Omental fat pad (tissue), 4 donors: Measurements from ENCODE around the gene KLRD1. TPM values are rescaled to one million over a fixed set of nuclear protein-coding genes. Genes with fewer than 3 reads are reported as not detected.

ENCODE experiments used
- ATAC-seq: fragments of 150-250 bp; one replicate; pipeline ENCODE4 v1.9.1; 2016; ENCODE audit warnings: mild to moderate bottlenecking, moderate library complexity; ENCODE audit not compliant: low FRiP score
- DNase-seq: peaks from one replicate; pipeline ENCODE4 v3.0.0-alpha.2; 2019; ENCODE audit warnings: low spot score
- total RNA-seq, 4 donors: library from RNA; depleted of rRNA; stranded (reverse); fragments of >200 nt; gene quantifications; one replicate each; pipeline ENCODE4 v1.1.0, GENCODE V29; 2016
- TF ChIP-seq, protein P1 (sequence below), 3 donors: fragments of 450-650 bp; IDR thresholded peaks; one replicate each; pipeline ENCODE4 v1.5.1; 2016 to 2017; ENCODE audit warnings: antibody characterized with exemption in 3 of 3, mild to moderate bottlenecking in 3 of 3, moderate library complexity in 2 of 3

The KLRD1 gene
- total RNA-seq, 4 donors from 2014 or later, result 2.2 to 4.6 (median 3.1) TPM

DNA sequence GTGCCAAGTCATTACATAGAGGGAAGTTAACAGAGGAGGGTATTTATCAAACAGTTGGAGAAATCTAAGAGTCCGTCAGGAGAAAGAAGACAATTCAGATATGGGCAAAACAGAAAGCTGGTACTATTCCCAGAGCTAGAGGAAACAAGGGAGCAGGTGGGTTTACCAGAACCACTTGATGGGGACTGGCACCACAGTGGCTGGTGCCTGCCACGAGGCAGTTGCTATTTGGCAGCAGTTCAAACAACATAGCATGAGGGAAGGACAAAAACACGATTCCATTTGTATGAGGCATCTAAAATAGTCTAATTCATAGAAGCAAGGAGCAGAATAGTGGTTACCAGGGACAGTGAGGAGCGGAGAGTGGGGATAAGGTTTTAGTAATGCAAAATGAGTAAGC is 24.6 kb upstream of the KLRD1 start:
- DNase-seq, result no peak
- TF ChIP-seq, protein P1, sequence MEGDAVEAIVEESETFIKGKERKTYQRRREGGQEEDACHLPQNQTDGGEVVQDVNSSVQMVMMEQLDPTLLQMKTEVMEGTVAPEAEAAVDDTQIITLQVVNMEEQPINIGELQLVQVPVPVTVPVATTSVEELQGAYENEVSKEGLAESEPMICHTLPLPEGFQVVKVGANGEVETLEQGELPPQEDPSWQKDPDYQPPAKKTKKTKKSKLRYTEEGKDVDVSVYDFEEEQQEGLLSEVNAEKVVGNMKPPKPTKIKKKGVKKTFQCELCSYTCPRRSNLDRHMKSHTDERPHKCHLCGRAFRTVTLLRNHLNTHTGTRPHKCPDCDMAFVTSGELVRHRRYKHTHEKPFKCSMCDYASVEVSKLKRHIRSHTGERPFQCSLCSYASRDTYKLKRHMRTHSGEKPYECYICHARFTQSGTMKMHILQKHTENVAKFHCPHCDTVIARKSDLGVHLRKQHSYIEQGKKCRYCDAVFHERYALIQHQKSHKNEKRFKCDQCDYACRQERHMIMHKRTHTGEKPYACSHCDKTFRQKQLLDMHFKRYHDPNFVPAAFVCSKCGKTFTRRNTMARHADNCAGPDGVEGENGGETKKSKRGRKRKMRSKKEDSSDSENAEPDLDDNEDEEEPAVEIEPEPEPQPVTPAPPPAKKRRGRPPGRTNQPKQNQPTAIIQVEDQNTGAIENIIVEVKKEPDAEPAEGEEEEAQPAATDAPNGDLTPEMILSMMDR (IDR thresholded peaks at IDR 0.05), result no peak
- ATAC-seq, result no peak

DNA sequence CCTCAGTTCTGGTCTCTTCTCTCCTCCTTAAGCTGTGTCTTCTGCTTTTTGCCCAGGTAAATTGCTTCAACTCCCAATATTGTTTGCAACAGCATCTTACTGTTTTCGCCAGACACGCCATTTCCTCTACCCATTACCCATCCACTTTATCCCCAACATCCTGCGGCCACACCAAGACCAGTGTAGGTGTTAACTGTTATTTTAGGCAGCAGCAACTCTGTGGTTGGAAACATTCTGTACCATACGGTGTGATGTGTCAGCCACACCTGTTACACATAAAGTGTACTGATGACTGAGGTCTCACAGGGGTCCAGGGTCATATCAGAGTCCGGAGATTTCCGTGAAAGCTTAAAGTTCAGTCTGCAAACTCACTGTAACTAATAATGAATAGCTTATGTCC is 21.8 kb upstream of the KLRD1 start:
- ATAC-seq (no peak), DNase-seq (no peak)
- TF ChIP-seq, protein P1 (IDR thresholded peaks at IDR 0.05), result no peak

DNA sequence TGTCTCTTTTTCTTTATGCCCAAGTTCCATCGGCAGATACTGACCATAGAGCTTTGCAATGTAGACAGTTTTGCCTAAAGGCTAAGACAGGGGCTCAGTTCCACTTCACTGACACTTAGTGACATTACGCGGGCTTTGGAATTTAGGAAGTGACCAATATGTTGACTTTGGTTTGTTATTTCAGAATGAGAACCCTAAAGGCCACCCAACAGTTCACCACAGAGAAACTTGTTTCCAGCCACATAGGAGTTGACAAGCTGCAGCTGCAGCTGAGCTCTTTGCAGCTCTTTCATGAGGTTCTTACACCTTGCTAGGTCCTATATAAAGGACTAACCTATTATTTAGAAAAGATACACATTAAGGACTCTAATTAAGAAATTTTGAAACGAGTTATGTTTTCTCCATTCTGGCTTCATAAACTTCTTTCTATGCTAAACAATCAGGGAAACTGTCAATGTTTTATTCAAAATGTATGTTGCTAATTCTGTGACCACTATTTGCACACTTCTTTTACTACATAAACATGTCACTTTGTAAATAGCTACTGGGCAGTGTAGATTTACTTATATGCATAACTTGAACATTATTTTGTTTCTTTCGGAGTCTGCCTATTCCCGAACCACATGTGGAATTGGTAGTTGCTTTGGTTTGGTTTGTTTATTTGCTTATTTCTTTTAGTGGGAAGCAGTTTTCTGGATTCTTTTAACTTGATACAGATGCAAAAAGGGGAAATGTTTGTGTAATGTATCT is 18.5 kb upstream of the KLRD1 start:
- TF ChIP-seq, protein P1 (IDR thresholded peaks at IDR 0.05), result no peak
- no peak for ATAC-seq
- no peak for DNase-seq

DNA sequence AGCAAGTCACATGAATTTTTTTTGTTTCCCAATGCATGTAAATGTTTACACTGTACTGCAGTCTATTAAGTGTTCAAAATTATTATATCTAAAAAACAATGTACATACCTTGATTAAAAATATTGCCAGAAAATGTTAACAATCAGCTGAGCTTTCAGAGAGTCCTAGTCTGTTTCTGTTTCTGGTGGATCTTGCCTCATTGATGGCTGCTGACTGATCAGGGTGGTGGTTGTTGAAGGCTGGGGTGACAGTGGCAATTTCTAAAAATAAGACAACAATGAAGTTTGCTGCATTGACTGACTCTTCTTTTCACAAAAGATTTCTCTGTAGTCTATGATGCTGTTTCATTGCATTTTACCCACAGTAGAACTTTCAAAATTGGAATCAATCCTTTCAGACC is 16.6 kb upstream of the KLRD1 start:
- DNase-seq, result no peak
- no peak for ATAC-seq
- TF ChIP-seq, protein P1 (IDR thresholded peaks at IDR 0.05), result no peak

DNA sequence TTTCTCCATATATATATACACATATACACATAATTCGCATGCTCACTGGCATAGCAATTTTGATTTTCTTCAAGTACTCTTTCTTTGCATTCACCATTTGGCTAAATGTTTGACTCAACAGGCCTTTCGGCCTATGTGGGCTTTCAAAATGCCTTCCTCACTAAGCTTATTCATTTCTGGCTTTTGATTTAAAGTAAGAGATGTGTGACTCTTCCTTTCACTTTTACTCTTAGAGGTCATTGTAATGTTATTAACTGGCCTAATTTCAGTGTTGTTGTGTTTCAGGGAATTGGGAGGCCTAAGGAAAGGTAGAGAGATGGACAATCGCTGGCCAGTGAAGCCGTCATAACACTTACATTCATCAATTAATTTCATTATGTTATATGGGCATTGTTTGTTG is 14.5 kb upstream of the KLRD1 start:
- ATAC-seq (no peak), DNase-seq (no peak)
- TF ChIP-seq, protein P1 (IDR thresholded peaks at IDR 0.05), result no peak

DNA sequence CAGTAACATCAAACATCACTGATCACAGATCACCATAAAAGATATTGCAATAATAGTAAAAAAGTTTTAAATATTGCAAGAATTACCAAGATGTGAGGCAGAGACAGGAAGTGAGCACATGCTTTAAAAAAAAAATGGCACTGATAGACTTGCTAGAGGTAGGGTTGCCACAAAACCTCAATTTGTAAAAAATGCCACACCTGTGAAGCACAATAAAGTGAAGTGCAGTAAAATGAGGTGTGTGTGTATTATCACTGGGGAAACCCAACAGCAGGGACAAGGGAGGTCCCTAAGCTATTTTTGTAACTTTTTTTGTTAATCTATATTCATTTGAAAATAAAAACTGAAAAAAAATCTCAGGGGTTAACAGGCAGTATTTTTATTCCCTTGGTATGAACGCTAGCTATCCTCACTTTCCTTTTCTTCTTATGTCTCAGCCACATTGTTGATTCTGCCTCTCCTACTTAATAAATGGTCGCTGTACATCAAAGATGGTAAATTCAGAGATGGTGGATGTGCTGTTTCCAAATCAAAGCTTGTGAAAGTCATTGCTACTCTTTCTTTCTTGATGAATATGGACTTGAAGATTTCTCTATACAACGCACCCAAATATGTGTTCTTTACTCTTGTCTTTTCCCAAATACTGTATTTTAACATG is 14.0 kb upstream of the KLRD1 start:
- TF ChIP-seq, protein P1 (IDR thresholded peaks at IDR 0.05), result no peak
- ATAC-seq, result no peak
- no peak for DNase-seq

DNA sequence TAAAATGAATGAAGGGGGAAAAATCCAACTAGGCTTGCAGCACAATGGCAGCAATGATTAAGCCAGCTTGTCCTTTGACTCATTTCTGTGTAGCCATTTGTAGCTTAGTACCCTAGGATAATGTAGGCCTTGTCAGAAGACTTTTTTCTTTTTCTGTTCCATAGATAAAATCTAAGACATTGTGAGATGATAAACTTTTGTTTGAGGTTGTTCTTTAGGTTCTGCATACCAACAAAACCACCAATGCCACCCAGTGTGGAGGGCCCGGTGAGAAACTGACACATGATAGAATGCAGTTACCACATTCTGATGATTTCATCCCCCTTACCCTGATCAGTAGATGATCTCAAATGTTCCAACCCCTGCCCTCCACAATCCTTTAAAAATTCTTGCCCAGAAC is 6.6 kb upstream of the KLRD1 start:
- TF ChIP-seq, protein P1 (IDR thresholded peaks at IDR 0.05), result no peak
- no peak for DNase-seq
- no peak for ATAC-seq
